MM.1S (cell line): ENCODE measurements around the gene DHRS12.

Source experiments
- CTCF ChIP-seq: fragments of 300-600 bp; sonication (generic); IDR thresholded peaks from 2 replicates; pipeline ENCODE4 v1.5.1; 2016; ENCODE audit warnings: antibody characterized with exemption, low read length, mixed read lengths
- EZH2 ChIP-seq: fragments of 300-600 bp; sonication (generic); optimal IDR thresholded peaks from 2 replicates; pipeline ENCODE3; 2017; ENCODE audit warnings: low read depth, mild to moderate bottlenecking, antibody characterized with exemption, low read length, mixed read lengths
- EZH2phosphoT487 ChIP-seq: fragments of 300-600 bp; sonication (generic); IDR thresholded peaks from 2 replicates; pipeline ENCODE4 v1.6.1; 2018; ENCODE audit warnings: antibody characterized with exemption, low read length

GRCh38 chr13:51768378-51768921 lies 35.5 kb downstream of the DHRS12 start:
- TF ChIP-seq CTCF, result no peak
- TF ChIP-seq EZH2, result no peak
- no peak for TF ChIP-seq EZH2phosphoT487
